DND-41 (cell line): ENCODE data around the gene VSIG10.

Source experiments
- EZH2 ChIP-seq: IDR thresholded peaks from 3 replicates; pipeline ENCODE4 v1.6.1; 2012; ENCODE audit warnings: borderline replicate concordance, low read depth, mild to moderate bottlenecking, moderate library complexity, low read length, inconsistent platforms; ENCODE audit not compliant: severe bottlenecking
- TF ChIP-seq, protein P1 (sequence below): IDR thresholded peaks from 2 replicates; pipeline ENCODE4 v1.5.1; 2012; ENCODE audit warnings: borderline replicate concordance, low read length, moderate library complexity, mild to moderate bottlenecking; ENCODE audit not compliant: poor library complexity, severe bottlenecking; ENCODE audit errors: extremely low read depth

DNA sequence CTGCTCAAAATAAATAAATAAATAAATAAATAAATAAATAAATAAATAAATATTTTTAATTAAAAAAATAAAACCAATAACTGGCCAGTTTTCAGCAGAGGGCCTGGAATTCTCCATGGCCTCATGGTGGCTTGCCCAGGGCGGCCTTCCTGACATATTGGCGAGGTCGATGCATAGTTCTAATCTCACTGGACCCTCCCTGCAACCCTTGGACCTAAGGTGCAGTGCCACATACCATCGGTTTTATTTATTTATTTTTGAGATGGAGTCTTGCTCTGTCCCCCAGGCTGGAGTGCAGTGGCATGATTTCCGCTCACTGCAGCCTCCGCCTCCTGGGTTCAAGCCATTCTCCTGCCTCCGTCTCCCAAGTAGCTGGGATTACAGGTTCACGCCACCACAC is 3.9 kb upstream of the VSIG10 start:
- TF ChIP-seq, protein P1, sequence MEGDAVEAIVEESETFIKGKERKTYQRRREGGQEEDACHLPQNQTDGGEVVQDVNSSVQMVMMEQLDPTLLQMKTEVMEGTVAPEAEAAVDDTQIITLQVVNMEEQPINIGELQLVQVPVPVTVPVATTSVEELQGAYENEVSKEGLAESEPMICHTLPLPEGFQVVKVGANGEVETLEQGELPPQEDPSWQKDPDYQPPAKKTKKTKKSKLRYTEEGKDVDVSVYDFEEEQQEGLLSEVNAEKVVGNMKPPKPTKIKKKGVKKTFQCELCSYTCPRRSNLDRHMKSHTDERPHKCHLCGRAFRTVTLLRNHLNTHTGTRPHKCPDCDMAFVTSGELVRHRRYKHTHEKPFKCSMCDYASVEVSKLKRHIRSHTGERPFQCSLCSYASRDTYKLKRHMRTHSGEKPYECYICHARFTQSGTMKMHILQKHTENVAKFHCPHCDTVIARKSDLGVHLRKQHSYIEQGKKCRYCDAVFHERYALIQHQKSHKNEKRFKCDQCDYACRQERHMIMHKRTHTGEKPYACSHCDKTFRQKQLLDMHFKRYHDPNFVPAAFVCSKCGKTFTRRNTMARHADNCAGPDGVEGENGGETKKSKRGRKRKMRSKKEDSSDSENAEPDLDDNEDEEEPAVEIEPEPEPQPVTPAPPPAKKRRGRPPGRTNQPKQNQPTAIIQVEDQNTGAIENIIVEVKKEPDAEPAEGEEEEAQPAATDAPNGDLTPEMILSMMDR = no peak
- no peak for TF ChIP-seq EZH2
